A549 (cell line): ENCODE results near the gene ZCCHC24. TPM values are rescaled to one million over a fixed set of nuclear protein-coding genes. Genes with fewer than 3 reads are reported as not detected.

Source experiments
- ATAC-seq, 2 experiments: fragments of 200-7000 bp in 1 of 2; fragments of >200 bp in 1 of 2; cut with Nextera tagmentation in 1 of 2; cut with Tn5 transposase in 1 of 2; 3 replicates each; pipeline versions ENCODE4 v1.8.0 to v1.9.1; 2018 to 2020; ENCODE audit warnings: mild to moderate bottlenecking in 1 of 2, moderate library complexity in 1 of 2
- CTCF ChIA-PET: fragments of 300-600 bp; sonication (Branson Sonifier 250); formaldehyde crosslinking; extraction: SDS; loops from one replicate; lab custom pipeline; 2021; ENCODE audit warnings: antibody characterized with exemption, inconsistent platforms; lab: Yijun Ruan, JAX
- POLR2A ChIA-PET: fragments of 350-600 bp; formaldehyde crosslinking; extraction: SDS; loops from one replicate; lab custom pipeline; 2021; ENCODE audit warnings: antibody characterized with exemption, inconsistent platforms; lab: Yijun Ruan, JAX
- DNase-seq, 2 experiments: peaks; one replicate each; pipeline versions ENCODE4 v3.0.0 to v3.0.0-alpha.2; 2011 to 2016; ENCODE audit warnings: low read depth in 1 of 2, low spot score in 1 of 2
- FAIRE-seq: peaks from 2 replicates; lab custom pipeline; 2011; peaks lifted over from hg19 to GRCh38; lab: Jason Lieb, UNC
- H3K27ac ChIP-seq, 2 experiments: fragments of >200 bp; sonication (Bioruptor Twin); formaldehyde crosslinking; 3 replicates each; pipeline ENCODE4 v1.5.1; 2016 to 2017
- H3K4me1 ChIP-seq: fragments of >200 bp; sonication (Bioruptor Twin); formaldehyde crosslinking; 3 replicates; pipeline ENCODE4 v1.6.1; 2016
- H3K4me2 ChIP-seq: fragments of >200 bp; sonication (Bioruptor Twin); formaldehyde crosslinking; 3 replicates; pipeline ENCODE4 v1.6.1; 2016
- H3K4me3 ChIP-seq: fragments of >200 bp; sonication (Bioruptor Twin); formaldehyde crosslinking; 3 replicates; pipeline ENCODE4 v1.5.1; 2016
- H3K9me3 ChIP-seq: fragments of >200 bp; sonication (Bioruptor Twin); formaldehyde crosslinking; 3 replicates; pipeline ENCODE4 v1.6.1; 2016
- BHLHE40 ChIP-seq: IDR thresholded peaks from 2 replicates; pipeline ENCODE4 v1.6.1; 2012; ENCODE audit warnings: low read depth, low read length, inconsistent platforms
- CBX2 ChIP-seq: fragments of 200-600 bp; sonication (generic); IDR thresholded peaks from 2 replicates; pipeline ENCODE4 v1.6.1; 2016; ENCODE audit warnings: low read depth, mild to moderate bottlenecking, borderline replicate concordance
- CEBPB ChIP-seq, 2 experiments: fragments of >200 bp in 1 of 2; sonication (Bioruptor Twin) in 1 of 2; formaldehyde crosslinking in 1 of 2; IDR thresholded peaks; 2 replicates each; pipeline ENCODE4 v1.6.1; 2012 to 2016
- CHD4 ChIP-seq: fragments of 200-600 bp; sonication (generic); IDR thresholded peaks from 2 replicates; pipeline ENCODE4 v1.6.1; 2016; ENCODE audit warnings: antibody characterized with exemption, mild to moderate bottlenecking, borderline replicate concordance
- E2F6 ChIP-seq: IDR thresholded peaks from 2 replicates; pipeline ENCODE4 v1.6.1; 2012; ENCODE audit warnings: low read depth, borderline replicate concordance
- EHF ChIP-seq: fragments of 250-450 bp; sonication (Bioruptor Pico); IDR thresholded peaks from 2 replicates; pipeline ENCODE4 v1.5.0; 2020; ENCODE audit warnings: mild to moderate bottlenecking
- FOSL2 ChIP-seq, 2 experiments: fragments of 450-650 bp in 1 of 2; fragments of >200 bp in 1 of 2; sonication (Bioruptor Twin) in 1 of 2; formaldehyde crosslinking; IDR thresholded peaks; 2 replicates each; pipeline versions ENCODE4 v1.5.0 to v1.6.1; 2016 to 2020; ENCODE audit warnings: mild to moderate bottlenecking in 1 of 2, moderate library complexity in 1 of 2
- GATA3 ChIP-seq: IDR thresholded peaks from 2 replicates; pipeline ENCODE4 v1.6.1; 2012; ENCODE audit warnings: borderline replicate concordance
- HDAC2 ChIP-seq: fragments of 200-600 bp; sonication (generic); IDR thresholded peaks from 2 replicates; pipeline ENCODE4 v1.6.1; 2016
- HMGXB4 ChIP-seq: fragments of 250-450 bp; sonication (Bioruptor Pico); IDR thresholded peaks from 2 replicates; pipeline ENCODE4 v1.5.0; 2021; ENCODE audit warnings: mild to moderate bottlenecking, moderate library complexity, borderline replicate concordance
- JUN ChIP-seq, 2 experiments: fragments of >200 bp; sonication (Bioruptor Twin); formaldehyde crosslinking; IDR thresholded peaks; 2 replicates in 1 of 2; 3 replicates in 1 of 2; pipeline ENCODE4 v1.6.1; 2016 to 2017
- KDM1A ChIP-seq: fragments of 200-600 bp; sonication (generic); IDR thresholded peaks from 2 replicates; pipeline ENCODE4 v1.6.1; 2016; ENCODE audit warnings: low read depth, mild to moderate bottlenecking
- NR3C1 ChIP-seq: fragments of >200 bp; sonication (Bioruptor Twin); formaldehyde crosslinking; IDR thresholded peaks from 3 replicates; pipeline ENCODE4 v1.6.1; 2017
- PBX3 ChIP-seq: IDR thresholded peaks from 2 replicates; pipeline ENCODE4 v1.6.1; 2012
- PHF8 ChIP-seq: fragments of 200-600 bp; sonication (generic); IDR thresholded peaks from 2 replicates; pipeline ENCODE4 v1.6.1; 2016; ENCODE audit warnings: low read depth, mild to moderate bottlenecking, antibody characterized with exemption, moderate library complexity, borderline replicate concordance
- RARB ChIP-seq: fragments of 250-450 bp; sonication (Bioruptor Pico); IDR thresholded peaks from 2 replicates; pipeline ENCODE4 v1.8.0; 2021; ENCODE audit warnings: mild to moderate bottlenecking, moderate library complexity
- RCOR1 ChIP-seq: fragments of 150-350 bp; IDR thresholded peaks from 2 replicates; pipeline ENCODE4 v1.6.1; 2014; ENCODE audit warnings: antibody characterized with exemption, low read length, low read depth
- REST ChIP-seq: fragments of 200-600 bp; sonication (generic); IDR thresholded peaks from 2 replicates; pipeline ENCODE4 v1.6.1; 2016; ENCODE audit warnings: antibody characterized with exemption, mild to moderate bottlenecking, moderate library complexity
- RFX5 ChIP-seq: fragments of 450-650 bp; IDR thresholded peaks from 2 replicates; pipeline ENCODE4 v1.7.1; 2014; ENCODE audit warnings: antibody characterized with exemption, mild to moderate bottlenecking, moderate library complexity
- TP53 ChIP-seq: fragments of 250-450 bp; sonication (Bioruptor Pico); IDR thresholded peaks from 2 replicates; pipeline ENCODE4 v1.5.0; 2021; ENCODE audit warnings: mild to moderate bottlenecking, moderate library complexity
- ZFP36 ChIP-seq: fragments of 450-650 bp; IDR thresholded peaks from 2 replicates; pipeline ENCODE4 v1.6.1; 2014; ENCODE audit warnings: borderline replicate concordance; ENCODE audit not compliant: partially characterized antibody
- ZSCAN20 ChIP-seq: fragments of 250-450 bp; sonication (Bioruptor Pico); IDR thresholded peaks from 2 replicates; pipeline ENCODE4 v1.8.0; 2022; ENCODE audit warnings: mild to moderate bottlenecking, moderate library complexity
- WGBS: methylation state at CpG from one replicate; pipeline ENCODE4 v1.1.6; 2017; ENCODE audit errors: missing lambda C conversion rate; 5-methylcytosine and 5-hydroxymethylcytosine counted together
- polyA plus RNA-seq, 4 experiments: library from polyadenylated mRNA; depleted of rRNA in 3 of 4; stranded (reverse); fragments of >200 nt; fragmentation: RNase III in 1 of 4; extraction: RNeasy Plus Mini Kit Qiagen cat#74134 plus additional on column Dnase treatment in 1 of 4; gene quantifications; 2 replicates in 3 of 4; 3 replicates in 1 of 4; pipeline ENCODE4 v1.2.3, GENCODE V29; 2011 to 2017

The ZCCHC24 gene
- polyA plus RNA-seq, 2 of the 4 experiments (the other 2 are of a cell fraction): 2.4 to 4.2 TPM

GRCh38 chr10:79416578-79417255, 28.7 kb downstream of the ZCCHC24 start:
- DNase-seq (no peak), FAIRE-seq (no peak), ATAC-seq (no peak)
- Histone ChIP-seq H3K4me1 (no peaks in the 10 kb centered on the region), H3K4me3 (no peak overlapping the region), H3K9me3 (no peaks in the 10 kb centered on the region), H3K4me2 (no peak overlapping the region), H3K27ac (no peak overlapping the region)
- TF ChIP-seq CBX2: no peak
- TF ChIP-seq TP53 (CRISPR knock-in tag): no peak
- TF ChIP-seq HMGXB4: no peak
- TF ChIP-seq REST: no peak
- TF ChIP-seq FOSL2 (IDR thresholded peaks at IDR 0.05): no peak
- TF ChIP-seq FOSL2 (CRISPR knock-in tag; IDR thresholded peaks at IDR 0.05): no peak
- no peak for TF ChIP-seq RARB (CRISPR knock-in tag)
- TF ChIP-seq E2F6: no peak
- TF ChIP-seq CHD4: no peak
- TF ChIP-seq NR3C1: no peak
- no peak for TF ChIP-seq HDAC2
- no peak for TF ChIP-seq PBX3
- TF ChIP-seq EHF (CRISPR knock-in tag): no peak
- TF ChIP-seq JUN (IDR thresholded peaks at IDR 0.05): no peak
- no peak for TF ChIP-seq BHLHE40
- no peak for TF ChIP-seq RCOR1
- CTCF ChIA-PET: interaction anchor here (1.1 to 1.6 kb wide), 5 partner anchors 10 to 71 kb away, joined by 3 to 6 read pairs (median 5); no protein-coding TSS in a partner anchor
- 84% methylated on average over 12 of the region's 12 CpGs for WGBS
- POLR2A ChIA-PET: no interaction called here

- CTCF ChIA-PET: interaction anchor here (1.0 to 1.6 kb wide), 5 partner anchors 9 to 72 kb away, joined by 3 to 6 read pairs (median 5); no protein-coding TSS in a partner anchor
- Histone ChIP-seq H3K4me2 (no peak overlapping the region), H3K27ac (no peak overlapping the region), H3K4me1 (no peaks in the 10 kb centered on the region), H3K9me3 (no peaks in the 10 kb centered on the region), H3K4me3 (no peak overlapping the region)
- no peak for ATAC-seq
- FAIRE-seq: no peak
- no peak for DNase-seq
- WGBS: 80% methylated on average over 12 of the region's 12 CpGs
- POLR2A ChIA-PET: no interaction called here
- no peak for TF ChIP-seq E2F6
- TF ChIP-seq KDM1A: no peak
- TF ChIP-seq CEBPB (IDR thresholded peaks at IDR 0.05): no peak
- TF ChIP-seq ZFP36: no peak
- TF ChIP-seq PHF8: no peak
- no peak for TF ChIP-seq RFX5
- TF ChIP-seq ZSCAN20 (CRISPR knock-in tag): no peak
- TF ChIP-seq GATA3: no peak
- TF ChIP-seq EHF (CRISPR knock-in tag): no peak
- no peak for TF ChIP-seq REST
- no peak for TF ChIP-seq FOSL2 (IDR thresholded peaks at IDR 0.05)
- no peak for TF ChIP-seq FOSL2 (CRISPR knock-in tag; IDR thresholded peaks at IDR 0.05)
Measured at GRCh38 chr10:79415736-79416577, 29.5 kb downstream of the ZCCHC24 start.
